Gastroesophageal sphincter (tissue), 4 donors: ENCODE data around the gene SHKBP1. TPM values are rescaled to one million over a fixed set of nuclear protein-coding genes. Genes with fewer than 3 reads are reported as not detected.

ENCODE experiments used
- ATAC-seq: fragments of 150-250 bp; one replicate; pipeline ENCODE4 v1.9.1; 2016; ENCODE audit warnings: mild to moderate bottlenecking, moderate library complexity
- H3K27ac ChIP-seq, 4 donors: fragments of 200-600 bp; sonication (generic) in 3 of 4; 1 replicate in 3 of 4; 2 replicates in 1 of 4; pipeline ENCODE4 v1.5.1; 2016 to 2019
- H3K27me3 ChIP-seq: fragments of 200-600 bp; sonication (generic); one replicate; pipeline ENCODE4 v1.5.1; 2019
- H3K36me3 ChIP-seq, 2 donors: fragments of 200-600 bp; sonication (generic); one replicate each; pipeline ENCODE4 v1.5.1; 2019; ENCODE audit warnings: control low read depth in 1 of 2
- H3K4me1 ChIP-seq, 3 donors: fragments of 200-600 bp; sonication (generic); 1 replicate in 2 of 3; 2 replicates in 1 of 3; pipeline ENCODE4 v1.5.1; 2016 to 2019; ENCODE audit warnings: control low read depth in 2 of 3
- H3K4me3 ChIP-seq, 2 donors: fragments of 200-600 bp; sonication (generic); one replicate each; pipeline ENCODE4 v1.5.1; 2019; ENCODE audit warnings: mild to moderate bottlenecking in 1 of 2, moderate library complexity in 1 of 2
- H3K9me3 ChIP-seq, 3 donors: fragments of 200-600 bp; sonication (generic); one replicate each; pipeline ENCODE4 v1.5.1; 2017 to 2019; ENCODE audit warnings: control low read depth in 2 of 3
- CTCF ChIP-seq, 4 experiments: fragments of 200-600 bp in 2 of 4; fragments of 450-650 bp in 2 of 4; sonication (generic) in 1 of 4; IDR thresholded peaks; one replicate each; pipeline ENCODE4 v1.5.1; 2017 to 2019; ENCODE audit warnings: antibody characterized with exemption in 4 of 4, mild to moderate bottlenecking in 2 of 4, moderate library complexity in 2 of 4
- EP300 ChIP-seq: sonication (generic); formaldehyde crosslinking; IDR thresholded peaks from one replicate; pipeline ENCODE4 v1.6.1; 2017; ENCODE audit warnings: antibody characterized with exemption, mild to moderate bottlenecking
- POLR2A ChIP-seq, 2 donors: fragments of 450-650 bp; IDR thresholded peaks; one replicate each; pipeline ENCODE4 v1.6.1; 2017; ENCODE audit warnings: antibody characterized with exemption in 2 of 2, mild to moderate bottlenecking in 2 of 2, moderate library complexity in 1 of 2
- POLR2AphosphoS5 ChIP-seq: sonication (generic); formaldehyde crosslinking; IDR thresholded peaks from one replicate; pipeline ENCODE4 v1.6.1; 2017; ENCODE audit warnings: antibody characterized with exemption
- WGBS, 2 donors: methylation state at CpG; one replicate each; pipeline ENCODE4 v1.1.5; 2018; ENCODE audit warnings: low coverage in 1 of 2; 5-methylcytosine and 5-hydroxymethylcytosine counted together
- total RNA-seq, 4 donors: library from RNA; depleted of rRNA; stranded (reverse); fragments of >200 nt; gene quantifications; one replicate each; pipeline ENCODE4 v1.1.0, GENCODE V29; 2016

The SHKBP1 gene
- total RNA-seq, 4 donors from 2014 or later: 30.3 to 50.1 (median 37.7) TPM

DNA sequence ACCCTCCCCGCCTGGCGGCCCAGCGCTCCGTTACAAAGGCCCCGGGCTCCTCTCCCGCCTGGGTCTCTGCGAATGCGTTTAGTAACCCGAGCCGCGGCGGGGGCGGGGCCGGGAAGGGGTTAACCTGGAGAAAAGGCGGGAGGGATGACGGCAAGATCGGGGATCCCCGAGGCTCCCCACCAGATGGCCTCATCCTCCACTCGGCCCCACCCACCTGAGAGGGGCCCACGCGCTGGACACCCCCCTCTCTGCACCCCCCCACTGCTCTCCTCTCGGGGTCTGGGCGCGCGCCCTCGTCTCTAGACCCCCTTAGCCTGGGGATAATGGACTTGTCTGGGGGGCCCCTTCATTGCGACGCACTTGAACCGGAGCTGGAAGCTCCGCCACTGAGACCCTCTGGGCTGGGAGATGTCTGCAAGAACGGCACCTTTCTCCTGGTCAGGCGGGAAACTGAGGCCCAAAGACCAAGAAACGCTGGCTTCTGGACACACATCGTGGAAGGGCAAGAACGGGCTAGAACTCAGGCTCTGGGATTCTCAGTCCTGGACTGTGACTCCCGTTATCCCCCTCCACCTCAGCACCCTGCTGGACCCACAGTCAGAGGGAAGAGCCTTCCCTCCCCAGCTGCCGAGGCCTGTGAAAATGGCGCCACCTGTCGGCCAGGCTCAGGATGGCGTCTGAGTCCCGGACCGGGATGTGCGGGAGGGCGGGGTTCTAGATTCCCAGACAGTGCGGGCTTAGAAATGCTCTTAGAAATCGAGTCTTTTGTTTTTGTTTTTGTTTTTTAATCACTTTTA is 21.6 kb downstream of the SHKBP1 start:
- ATAC-seq: peak; percentile 64
- peaks cover 0 to 74% (median 54%) of the 10 kb centered on the region in 3 donors for H3K4me1 ChIP-seq
- H3K36me3 ChIP-seq: no peaks in the 10 kb centered on the region
- H3K4me3 ChIP-seq: peak overlapping the region in 1 of 2 donors; percentile 44
- H3K27me3 ChIP-seq: peaks cover 69% of the 10 kb centered on the region
- 0 to 1% methylated on average over 11 of the region's 46 CpGs for WGBS, 2 donors
- TF ChIP-seq POLR2A (IDR thresholded peaks at IDR 0.05) (no peak), EP300 (no peak), CTCF (IDR thresholded peaks at IDR 0.05) (peak in 3 of 4 experiments; percentile 97 to 98 (median 98)), POLR2AphosphoS5 (no peak)
- H3K27ac ChIP-seq: peak overlapping the region in 3 of 4 donors; percentile 9 to 26 (median 21)
- H3K9me3 ChIP-seq: no peaks in the 10 kb centered on the region

DNA sequence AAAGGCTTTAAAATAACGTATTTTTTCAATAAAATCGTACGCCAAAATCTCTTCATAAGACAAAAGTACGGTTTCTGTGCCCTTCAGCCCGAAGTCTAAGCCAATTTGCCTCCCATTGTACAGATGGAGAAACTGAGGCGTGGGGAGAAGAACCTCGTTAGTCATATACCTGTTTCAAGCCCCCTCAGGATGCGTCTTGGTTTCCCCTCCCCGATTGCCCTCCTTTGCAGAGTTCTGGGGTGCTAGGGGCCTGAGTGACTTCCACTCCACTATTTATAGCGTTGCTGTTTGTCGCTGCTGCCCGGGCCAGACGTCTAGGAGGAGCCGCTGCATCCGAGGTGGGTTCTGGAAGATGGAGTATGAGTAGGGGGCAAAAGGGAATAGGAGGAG is 22.2 kb downstream of the SHKBP1 start:
- peak overlapping the region in 3 of 4 donors; percentile 85 to 87 (median 87) for H3K27ac ChIP-seq
- H3K27me3 ChIP-seq: peaks cover 69% of the 10 kb centered on the region
- 11 to 22% methylated on average over 6 to 10 of the region's 15 CpGs for WGBS, 2 donors
- no peak for TF ChIP-seq CTCF (IDR thresholded peaks at IDR 0.05)
- no peak for TF ChIP-seq EP300
- TF ChIP-seq POLR2A (IDR thresholded peaks at IDR 0.05): no peak
- no peak for TF ChIP-seq POLR2AphosphoS5
- H3K4me3 ChIP-seq: no peak overlapping the region
- ATAC-seq: no peak
- H3K36me3 ChIP-seq: no peaks in the 10 kb centered on the region
- peaks cover 0 to 80% (median 54%) of the 10 kb centered on the region in 3 donors for H3K4me1 ChIP-seq
- H3K9me3 ChIP-seq: no peaks in the 10 kb centered on the region

DNA sequence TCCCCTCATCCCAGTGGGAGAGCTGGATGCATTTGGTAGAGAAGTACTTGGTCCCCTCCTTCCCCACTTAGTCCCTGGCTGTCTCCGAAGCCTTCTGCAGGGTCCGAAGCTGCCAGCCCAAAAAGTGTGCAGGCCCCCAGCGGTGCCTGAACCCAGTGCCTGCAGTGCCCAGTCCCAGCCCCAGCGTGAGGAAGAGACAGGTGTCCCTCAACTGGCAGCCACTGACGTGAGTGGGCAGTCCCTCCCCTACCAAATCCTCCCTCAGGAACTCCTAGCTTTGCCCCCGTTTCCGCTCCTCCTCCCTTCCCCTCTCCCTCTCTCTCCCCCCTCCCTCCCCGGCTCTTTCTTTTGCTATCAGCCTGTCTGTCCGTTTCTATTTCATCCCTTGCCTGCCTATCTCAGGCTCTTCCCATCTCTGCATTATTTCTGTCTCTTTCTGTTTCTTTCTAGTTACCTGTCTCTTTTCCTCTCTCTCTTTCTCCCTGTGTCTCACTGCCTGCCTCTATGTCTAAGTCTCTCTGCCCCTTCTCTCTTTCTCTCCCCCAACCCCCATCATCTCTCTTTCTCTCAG is 22.7 kb downstream of the SHKBP1 start:
- peaks cover 66% of the 10 kb centered on the region for H3K27me3 ChIP-seq
- ATAC-seq: no peak
- no peak for TF ChIP-seq EP300
- no peak for TF ChIP-seq CTCF (IDR thresholded peaks at IDR 0.05)
- TF ChIP-seq POLR2AphosphoS5: no peak
- no peak for TF ChIP-seq POLR2A (IDR thresholded peaks at IDR 0.05)
- peak overlapping the region in 3 of 4 donors; percentile 85 to 87 (median 87) for H3K27ac ChIP-seq
- H3K36me3 ChIP-seq: no peaks in the 10 kb centered on the region
- peak overlapping the region in 1 of 2 donors; percentile 71 for H3K4me3 ChIP-seq
- no peaks in the 10 kb centered on the region for H3K9me3 ChIP-seq
- WGBS, 2 donors: 9 to 14% methylated on average over 4 to 7 of the region's 9 CpGs
- H3K4me1 ChIP-seq: peaks cover 0 to 85% (median 58%) of the 10 kb centered on the region in 3 donors

DNA sequence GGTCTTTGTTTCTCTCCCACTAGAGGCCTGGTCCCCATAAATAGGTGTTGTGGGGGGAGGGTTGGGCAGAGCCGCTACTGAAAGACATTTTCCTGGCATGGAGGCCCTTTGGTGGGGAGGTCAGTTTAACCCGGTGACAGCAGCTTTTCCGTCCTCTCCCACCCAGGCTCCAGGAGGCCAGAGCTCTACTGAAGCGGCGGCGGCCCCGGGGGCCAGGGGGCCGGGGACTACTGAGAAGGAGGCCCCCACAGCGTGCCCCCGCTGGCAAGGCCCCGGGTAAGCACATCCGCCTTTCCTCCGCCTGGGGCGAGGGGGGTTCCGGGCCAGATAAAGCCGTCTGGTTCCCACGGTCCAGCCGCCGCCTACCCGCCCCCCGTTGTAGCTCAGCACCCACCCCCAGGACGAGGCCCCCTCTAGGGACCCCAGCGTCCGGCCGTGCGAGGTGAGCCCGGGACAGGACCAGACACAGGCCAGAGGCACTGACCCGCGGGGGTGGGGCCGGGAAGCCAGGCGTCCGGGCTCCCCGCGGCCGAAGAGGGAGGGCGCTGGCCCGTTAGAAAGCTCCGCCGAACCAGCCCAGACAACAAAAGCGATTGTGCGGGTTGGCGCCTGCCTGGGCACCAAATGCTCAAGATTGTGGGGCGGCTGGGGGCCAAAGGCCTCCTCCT is 23.4 kb downstream of the SHKBP1 start:
- no peak for ATAC-seq
- TF ChIP-seq EP300 (no peak), POLR2AphosphoS5 (no peak), POLR2A (IDR thresholded peaks at IDR 0.05) (no peak), CTCF (IDR thresholded peaks at IDR 0.05) (peak in 1 of 4 experiments; percentile 11)

More for the DNA sequence above, 23.4 kb downstream of the SHKBP1 start:
- H3K36me3 ChIP-seq: no peaks in the 10 kb centered on the region
- H3K27me3 ChIP-seq: peaks cover 60% of the 10 kb centered on the region
- peaks cover 0 to 86% (median 64%) of the 10 kb centered on the region in 3 donors for H3K4me1 ChIP-seq
- 0% methylated on average over 1 of the region's 43 CpGs; no CpG with 5 or more reads in 1 of the 2 donors for WGBS, 2 donors
- H3K27ac ChIP-seq: peak overlapping the region; percentile 29 to 87 (median 86)
- peak overlapping the region in 1 of 2 donors; percentile 71 for H3K4me3 ChIP-seq
- H3K9me3 ChIP-seq: no peaks in the 10 kb centered on the region
